Peyer's patch (tissue), 4 donors: Measurements from ENCODE around the gene BAZ1A. TPM values are rescaled to one million over a fixed set of nuclear protein-coding genes. Genes with fewer than 3 reads are reported as not detected.

ENCODE experiments used
- DNase-seq, 3 donors: peaks; one replicate each; pipeline ENCODE4 v3.0.0-alpha.2; 2017 to 2019
- H3K27ac ChIP-seq, 4 donors: fragments of 200-600 bp; sonication (generic); one replicate each; pipeline ENCODE4 v1.5.1; 2016 to 2019
- H3K27me3 ChIP-seq, 2 donors: fragments of 200-600 bp; sonication (generic); one replicate each; pipeline ENCODE4 v1.5.1; 2019
- H3K36me3 ChIP-seq, 3 donors: fragments of 200-600 bp; sonication (generic); one replicate each; pipeline ENCODE4 v1.5.1; 2016 to 2019
- H3K4me1 ChIP-seq, 4 donors: fragments of 200-600 bp; sonication (generic); one replicate each; pipeline ENCODE4 v1.5.1; 2016 to 2019
- H3K4me3 ChIP-seq, 4 donors: fragments of 200-600 bp; sonication (generic); 1 replicate in 3 of 4; 2 replicates in 1 of 4; pipeline ENCODE4 v1.5.1; 2016 to 2019; ENCODE audit warnings: mild to moderate bottlenecking in 1 of 4
- H3K9me3 ChIP-seq, 4 donors: fragments of 200-600 bp; sonication (generic); one replicate each; pipeline ENCODE4 v1.5.1; 2016 to 2019; ENCODE audit warnings: mild to moderate bottlenecking in 1 of 4
- CTCF ChIP-seq, 6 experiments: fragments of 450-650 bp in 4 of 6; fragments of 200-600 bp in 2 of 6; sonication (generic) in 1 of 6; IDR thresholded peaks; one replicate each; pipeline ENCODE4 v1.5.1; 2017 to 2019; ENCODE audit warnings: antibody characterized with exemption in 6 of 6, mild to moderate bottlenecking in 3 of 6, moderate library complexity in 1 of 6
- POLR2A ChIP-seq, 2 donors: fragments of 450-650 bp; IDR thresholded peaks; one replicate each; pipeline ENCODE4 v1.5.1; 2017; ENCODE audit warnings: antibody characterized with exemption in 2 of 2, mild to moderate bottlenecking in 2 of 2, moderate library complexity in 2 of 2
- total RNA-seq, 4 donors: library from RNA; depleted of rRNA; stranded (reverse); fragments of >200 nt; gene quantifications; one replicate each; pipeline ENCODE4 v1.1.0, GENCODE V29; 2016

The BAZ1A gene
- total RNA-seq, 4 donors from 2014 or later = 26.3 to 61.1 (median 29.1) TPM

GRCh38 chr14:34794941-34795340 lies 80.2 kb downstream of the BAZ1A start:
- Histone ChIP-seq H3K36me3 (peaks cover 0 to 73% (median 0%) of the 10 kb centered on the region in 3 donors), H3K27ac (no peak overlapping the region), H3K9me3 (no peaks in the 10 kb centered on the region), H3K4me3 (no peak overlapping the region), H3K27me3 (no peaks in the 10 kb centered on the region), H3K4me1 (no peaks in the 10 kb centered on the region)
- TF ChIP-seq CTCF (IDR thresholded peaks at IDR 0.05) (no peak), POLR2A (IDR thresholded peaks at IDR 0.05) (no peak)
- DNase-seq = no peak

- no peaks in the 10 kb centered on the region for H3K4me1 ChIP-seq
- DNase-seq = no peak
- no peak overlapping the region for H3K27ac ChIP-seq
- H3K9me3 ChIP-seq = no peaks in the 10 kb centered on the region
- no peak for TF ChIP-seq CTCF (IDR thresholded peaks at IDR 0.05)
- TF ChIP-seq POLR2A (IDR thresholded peaks at IDR 0.05) = no peak
- no peak overlapping the region for H3K4me3 ChIP-seq
- no peaks in the 10 kb centered on the region for H3K27me3 ChIP-seq
- peaks cover 0 to 67% (median 0%) of the 10 kb centered on the region in 3 donors for H3K36me3 ChIP-seq
Measured at GRCh38 chr14:34794217-34794616, 80.9 kb downstream of the BAZ1A start.

GRCh38 chr14:34792598-34792997 lies 82.6 kb downstream of the BAZ1A start:
- H3K4me3 ChIP-seq = no peak overlapping the region
- H3K4me1 ChIP-seq = no peaks in the 10 kb centered on the region
- TF ChIP-seq CTCF (IDR thresholded peaks at IDR 0.05) = no peak
- DNase-seq = no peak
- H3K27ac ChIP-seq = no peak overlapping the region
- H3K9me3 ChIP-seq = no peaks in the 10 kb centered on the region
- H3K36me3 ChIP-seq = peaks cover 0 to 52% (median 0%) of the 10 kb centered on the region in 3 donors
- H3K27me3 ChIP-seq = no peaks in the 10 kb centered on the region

- no peak for TF ChIP-seq POLR2A (IDR thresholded peaks at IDR 0.05)
- TF ChIP-seq CTCF (IDR thresholded peaks at IDR 0.05) = no peak
- Histone ChIP-seq H3K9me3 (no peaks in the 10 kb centered on the region), H3K4me1 (no peaks in the 10 kb centered on the region), H3K36me3 (peaks cover 0 to 49% (median 0%) of the 10 kb centered on the region in 3 donors), H3K27me3 (no peaks in the 10 kb centered on the region), H3K4me3 (no peak overlapping the region), H3K27ac (no peak overlapping the region)
- no peak for DNase-seq
Measured at GRCh38 chr14:34785223-34786006, 89.7 kb downstream of the BAZ1A start.

GRCh38 chr14:34782031-34782430 lies 93.1 kb downstream of the BAZ1A start:
- Histone ChIP-seq H3K27me3 (no peaks in the 10 kb centered on the region), H3K4me1 (no peaks in the 10 kb centered on the region), H3K27ac (no peak overlapping the region)

More at GRCh38 chr14:34782031-34782430, 93.1 kb downstream of the BAZ1A start:
- peaks cover 0 to 48% (median 0%) of the 10 kb centered on the region in 3 donors for H3K36me3 ChIP-seq
- DNase-seq = no peak
- no peak overlapping the region for H3K4me3 ChIP-seq
- H3K9me3 ChIP-seq = no peaks in the 10 kb centered on the region
- TF ChIP-seq CTCF (IDR thresholded peaks at IDR 0.05) (no peak), POLR2A (IDR thresholded peaks at IDR 0.05) (no peak)
